Upper lobe of left lung (tissue), 4 donors: ENCODE data around the gene PRSS56.

Experiments used
- POLR2A ChIP-seq, 4 donors: fragments of 450-650 bp; IDR thresholded peaks; one replicate each; pipeline ENCODE4 v1.5.1; 2016 to 2017; ENCODE audit warnings: antibody characterized with exemption in 4 of 4, mild to moderate bottlenecking in 2 of 4
- TF ChIP-seq, protein P1 (sequence below), 6 experiments: fragments of 450-650 bp in 4 of 6; fragments of 200-600 bp in 2 of 6; sonication (generic) in 2 of 6; IDR thresholded peaks; one replicate each; pipeline ENCODE4 v1.5.1; 2016 to 2019; ENCODE audit warnings: antibody characterized with exemption in 6 of 6

DNA sequence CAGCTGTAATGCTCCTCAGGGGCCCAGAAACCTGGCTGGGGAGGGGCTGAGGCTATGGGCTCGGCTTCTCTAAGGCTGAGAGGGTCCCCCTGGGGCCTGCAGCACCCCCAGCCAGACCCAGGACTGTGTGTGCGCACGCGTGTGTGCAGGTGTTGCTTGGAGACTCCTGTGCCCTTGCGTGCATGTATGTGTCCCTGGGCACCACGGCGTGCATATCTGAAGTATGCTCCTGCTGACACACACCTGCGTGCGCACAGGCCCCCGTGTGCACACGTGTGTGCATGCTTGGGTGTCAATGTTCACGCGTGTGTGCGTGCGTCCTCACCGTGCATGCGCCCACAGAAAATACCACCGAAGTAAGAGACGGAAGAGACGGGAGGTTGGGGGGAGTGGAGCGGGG, 17.7 kb upstream of the PRSS56 start:
- TF ChIP-seq, protein P1, sequence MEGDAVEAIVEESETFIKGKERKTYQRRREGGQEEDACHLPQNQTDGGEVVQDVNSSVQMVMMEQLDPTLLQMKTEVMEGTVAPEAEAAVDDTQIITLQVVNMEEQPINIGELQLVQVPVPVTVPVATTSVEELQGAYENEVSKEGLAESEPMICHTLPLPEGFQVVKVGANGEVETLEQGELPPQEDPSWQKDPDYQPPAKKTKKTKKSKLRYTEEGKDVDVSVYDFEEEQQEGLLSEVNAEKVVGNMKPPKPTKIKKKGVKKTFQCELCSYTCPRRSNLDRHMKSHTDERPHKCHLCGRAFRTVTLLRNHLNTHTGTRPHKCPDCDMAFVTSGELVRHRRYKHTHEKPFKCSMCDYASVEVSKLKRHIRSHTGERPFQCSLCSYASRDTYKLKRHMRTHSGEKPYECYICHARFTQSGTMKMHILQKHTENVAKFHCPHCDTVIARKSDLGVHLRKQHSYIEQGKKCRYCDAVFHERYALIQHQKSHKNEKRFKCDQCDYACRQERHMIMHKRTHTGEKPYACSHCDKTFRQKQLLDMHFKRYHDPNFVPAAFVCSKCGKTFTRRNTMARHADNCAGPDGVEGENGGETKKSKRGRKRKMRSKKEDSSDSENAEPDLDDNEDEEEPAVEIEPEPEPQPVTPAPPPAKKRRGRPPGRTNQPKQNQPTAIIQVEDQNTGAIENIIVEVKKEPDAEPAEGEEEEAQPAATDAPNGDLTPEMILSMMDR (IDR thresholded peaks at IDR 0.05): no peak
- TF ChIP-seq POLR2A (IDR thresholded peaks at IDR 0.05): no peak
